GM13977 (cell line): Measurements from ENCODE around the gene CPNE6.
"Not testable (repeated sequence)": the region's sequence is repeated elsewhere in the genome, so short reads cannot be mapped to it uniquely, and the experiment has no call there.

ENCODE experiments used
- DNase-seq: peaks from one replicate; pipeline ENCODE4 v3.0.0; 2012; ENCODE audit warnings: low spot score
- CTCF ChIP-seq: IDR thresholded peaks from 2 replicates; pipeline ENCODE4 v1.5.1; 2012; ENCODE audit warnings: mild to moderate bottlenecking, control low read depth; ENCODE audit not compliant: insufficient read depth; ENCODE audit errors: extremely low read depth, missing control alignments
- in situ Hi-C: fragments of 300-500 bp; cut with MboI; formaldehyde crosslinking; loops from one replicate; pipeline ENCODE4 v1.12.0; 2022; ENCODE audit warnings: low sequenced_read_pairs, low pct_unique_long_range_greater_than_20kb, mixed read lengths, inconsistent platforms; ENCODE audit not compliant: unreplicated experiment

Gene CPNE6

GRCh38 chr14:24100197-24100981 is 29.0 kb downstream of the CPNE6 start:
- no peak for TF ChIP-seq CTCF
- in situ Hi-C loops: no loop called here
- DNase-seq: no peak

DNA sequence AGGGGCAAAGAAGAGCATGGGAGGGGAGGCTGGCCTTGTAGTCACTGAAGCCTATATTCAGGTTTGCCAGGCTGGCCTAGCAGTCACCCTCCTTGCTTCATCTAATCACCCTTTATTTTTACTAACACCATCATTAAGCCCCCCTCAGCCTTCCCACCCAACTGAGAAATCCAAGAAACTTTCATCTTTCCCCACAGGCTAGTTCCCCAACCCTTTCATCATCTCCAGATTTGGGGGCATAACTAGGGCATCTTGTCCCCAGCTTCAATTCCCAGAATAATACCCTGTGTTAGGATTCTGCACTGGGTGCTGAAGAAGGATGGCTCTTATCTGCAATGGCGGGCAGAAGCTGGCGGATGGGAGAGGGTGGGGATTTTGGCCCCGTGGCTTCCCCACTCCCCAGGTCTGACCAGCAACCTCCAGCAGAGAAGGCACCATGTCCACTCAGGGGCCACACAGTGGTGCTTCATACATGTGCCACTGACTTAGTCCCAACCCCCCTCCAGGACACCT is 29.7 kb downstream of the CPNE6 start:
- DNase-seq: no peak
- in situ Hi-C loops: no loop called here
- no peak for TF ChIP-seq CTCF

- in situ Hi-C loops: no loop called here
- no peak for DNase-seq
- TF ChIP-seq CTCF: no peak
Measured at GRCh38 chr14:24102357-24103048, 31.1 kb downstream of the CPNE6 start.

GRCh38 chr14:24103451-24103850 is 32.1 kb downstream of the CPNE6 start:
- in situ Hi-C loops: no loop called here
- no peak for DNase-seq
- TF ChIP-seq CTCF: no peak

- DNase-seq, in situ Hi-C loops: not testable (repeated sequence)
Measured at GRCh38 chr14:24105609-24106239, 34.4 kb downstream of the CPNE6 start.

DNA sequence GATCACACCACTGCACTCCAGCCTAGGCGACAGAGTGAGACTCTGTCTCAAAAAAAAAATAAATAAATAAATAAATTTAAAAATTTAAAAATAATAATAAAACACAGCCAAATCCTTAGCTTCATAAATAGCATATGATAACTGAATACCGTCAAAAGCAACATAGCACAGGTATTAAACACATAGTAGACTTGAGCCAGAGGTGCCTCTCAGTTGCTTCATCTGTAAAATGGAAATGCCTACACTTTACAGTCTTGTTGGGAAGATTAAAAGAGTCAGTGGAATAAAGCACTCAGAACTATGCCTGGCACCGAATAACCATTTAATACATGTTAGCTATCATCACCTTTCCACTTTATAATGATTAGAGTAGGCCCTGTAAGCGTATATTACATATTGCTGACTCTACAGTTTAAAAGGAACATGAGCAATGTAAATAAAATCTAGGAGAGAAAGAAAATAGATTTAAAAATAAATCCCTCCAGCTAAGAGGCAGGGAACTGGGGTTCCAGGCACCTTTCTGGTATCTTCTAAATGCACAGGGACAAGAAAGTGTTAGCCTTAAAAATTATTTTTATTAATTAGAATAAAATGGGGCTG is 35.4 kb downstream of the CPNE6 start:
- in situ Hi-C loops: no loop called here
- DNase-seq: no peak
- no peak for TF ChIP-seq CTCF
